Parietal lobe (tissue), 1 donor: ENCODE results near the gene TIMM44. TPM values are rescaled to one million over a fixed set of nuclear protein-coding genes. Genes with fewer than 3 reads are reported as not detected.

ENCODE experiments used
- total RNA-seq: library from RNA; depleted of rRNA; stranded (reverse); fragments of >200 nt; gene quantifications from one replicate; pipeline ENCODE4 v1.2.3, GENCODE V29; 2014

Gene TIMM44
- total RNA-seq: 40.4 TPM

GRCh38 chr19:7943444-7944176, at the start of gene TIMM44:
Gene TIMM44, minus strand, starts transcription at chr19:7943666. Its CDS starts 15 bp downstream, at chr19:7943651.

GRCh38 chr19:7926021-7926726, 17.3 kb downstream of the TIMM44 start, which contains the start of gene CTXN1:
Gene CTXN1, minus strand, starts transcription at chr19:7926135. Its CDS starts 597 bp downstream, at chr19:7925538.

GRCh38 chr19:7919610-7920518, 23.6 kb downstream of the TIMM44 start, which contains the start of gene SNAPC2:
Gene SNAPC2, plus strand, starts transcription at chr19:7920338. Its CDS starts 29 bp downstream, at chr19:7920367.

GRCh38 chr19:7914598-7915045, 28.8 kb downstream of the TIMM44 start, which contains the start of gene TGFBR3L:
Gene TGFBR3L, plus strand, starts transcription at chr19:7914830.

GRCh38 chr19:7903244-7904073, 40.0 kb downstream of the TIMM44 start, which contains the start of gene MAP2K7:
Gene MAP2K7, plus strand, starts transcription at chr19:7903877. Its CDS starts 68 bp downstream, at chr19:7903945.

GRCh38 chr19:7888145-7888825, 55.2 kb downstream of the TIMM44 start, which contains the start of gene LRRC8E:
Gene LRRC8E, plus strand, starts transcription at chr19:7888510. Its CDS starts 7,094 bp downstream, at chr19:7895604.

Other genes with a start within 250 kb of the TIMM44 start
- not detected for gene FCER2, start 241.5 kb downstream of the TIMM44 start, total RNA-seq
- gene CLEC4G, start 211.6 kb downstream of the TIMM44 start, total RNA-seq: not detected
- gene CD209, start 196.1 kb downstream of the TIMM44 start, total RNA-seq: not detected
- gene CLEC4M, start 180.4 kb downstream of the TIMM44 start, total RNA-seq: not detected
- 57.0 TPM for gene EVI5L, start 113.4 kb downstream of the TIMM44 start, total RNA-seq
- 6.6 TPM for gene PRR36, start 69.3 kb downstream of the TIMM44 start, total RNA-seq
- gene LRRC8E, start 55.2 kb downstream of the TIMM44 start, total RNA-seq: not detected
- gene MAP2K7, start 39.8 kb downstream of the TIMM44 start, total RNA-seq: 8.5 TPM
- not detected for gene TGFBR3L, start 28.8 kb downstream of the TIMM44 start, total RNA-seq
- 6.6 TPM for gene SNAPC2, start 23.3 kb downstream of the TIMM44 start, total RNA-seq
- gene CTXN1, start 17.5 kb downstream of the TIMM44 start, total RNA-seq: 38.5 TPM
- 22.5 TPM for gene ELAVL1, start 62.0 kb upstream of the TIMM44 start, total RNA-seq
- not detected for gene CCL25, start 109.1 kb upstream of the TIMM44 start, total RNA-seq
- gene FBN3, start 205.9 kb upstream of the TIMM44 start, total RNA-seq: 75.1 TPM